Measurements from ENCODE around the gene SLITRK3.
A peak's percentile ranks its signal among the peaks of the same experiment; 100 is the strongest.

SLITRK3 gene

GRCh38 chr3:165211721-165212120 lies 15.5 kb upstream of the SLITRK3 start:
- no peak overlapping the region for H3K27ac ChIP-seq
- TF ChIP-seq CTCF (conservative IDR thresholded peaks at IDR 0.05; ENCODE audit: low read depth), result no peak
- CTCF ChIA-PET, result no interaction called here
- DNase-seq (ENCODE audit: low spot score), result no peak
- POLR2A ChIA-PET (ENCODE audit: low non-redundant PET), result no interaction called here

GRCh38 chr3:165210727-165211126 lies 14.5 kb upstream of the SLITRK3 start:
- no peak overlapping the region for H3K27ac ChIP-seq
- ChIA-PET CTCF (interaction anchor here (0.6 kb wide), 2 partner anchors 1384 to 1515 kb away, joined by 3 to 4 read pairs; no protein-coding TSS in a partner anchor), POLR2A (ENCODE audit: low non-redundant PET) (no interaction called here)
- no peak for DNase-seq (ENCODE audit: low spot score)
- no peak for TF ChIP-seq CTCF (conservative IDR thresholded peaks at IDR 0.05; ENCODE audit: low read depth)

- TF ChIP-seq CTCF (conservative IDR thresholded peaks at IDR 0.05; ENCODE audit: low read depth), result 0 out of 2 replicates have a peak, but pooled peaks have one; percentile 8
- CTCF ChIA-PET, result interaction anchor here (0.6 kb wide), 2 partner anchors 1384 to 1514 kb away, joined by 3 to 4 read pairs; no protein-coding TSS in a partner anchor
- POLR2A ChIA-PET (ENCODE audit: low non-redundant PET), result no interaction called here
- no peak for DNase-seq (ENCODE audit: low spot score)
- no peak overlapping the region for H3K27ac ChIP-seq
Observed at GRCh38 chr3:165210132-165210531, 13.9 kb upstream of the SLITRK3 start.

GRCh38 chr3:165206454-165207266 lies 10.5 kb upstream of the SLITRK3 start:
- ChIA-PET POLR2A (ENCODE audit: low non-redundant PET) (no interaction called here), CTCF (interaction anchor here (0.5 to 1.0 kb wide), 11 partner anchors 9 to 1532 kb away, joined by 3 to 4 read pairs (median 3); no protein-coding TSS in a partner anchor)
- H3K27ac ChIP-seq, result no peak overlapping the region
- peak; percentile 94 for TF ChIP-seq CTCF (conservative IDR thresholded peaks at IDR 0.05; ENCODE audit: low read depth)
- DNase-seq (ENCODE audit: low spot score), result peak; percentile 62

- no peak for TF ChIP-seq CTCF (conservative IDR thresholded peaks at IDR 0.05; ENCODE audit: low read depth)
- no peak for DNase-seq (ENCODE audit: low spot score)
- ChIA-PET POLR2A (ENCODE audit: low non-redundant PET) (no interaction called here), CTCF (no interaction called here)
- H3K27ac ChIP-seq, result no peak overlapping the region
Observed at GRCh38 chr3:165204445-165204844, 8.3 kb upstream of the SLITRK3 start.

GRCh38 chr3:165202995-165203394 lies 6.8 kb upstream of the SLITRK3 start:
- POLR2A ChIA-PET (ENCODE audit: low non-redundant PET), result no interaction called here
- TF ChIP-seq CTCF (conservative IDR thresholded peaks at IDR 0.05; ENCODE audit: low read depth), result no peak
- H3K27ac ChIP-seq, result no peak overlapping the region
- CTCF ChIA-PET, result no interaction called here
- no peak for DNase-seq (ENCODE audit: low spot score)
